ENCODE results near the gene PLXNC1. TPM values are rescaled to one million over a fixed set of nuclear protein-coding genes. Genes with fewer than 3 reads are reported as not detected.

The PLXNC1 gene
- total and polyA plus RNA-seq, 2 donors (not counting 1 experiment from before 2014, with no cell fraction given), result 9.7 to 33.6 TPM

- no peak overlapping the region for H3K27ac ChIP-seq (ENCODE audit: low read length in 2 of 2)
- no peaks in the 10 kb centered on the region for H3K27me3 ChIP-seq (replicated peaks in 1 of 4; ENCODE audit: control extremely low read depth in 1 of 4, control insufficient read depth in 3 of 4, insufficient read depth in 4 of 4, low read length in 3 of 4)
- ATAC-seq (ENCODE audit: low read depth) (no peak), DNase-seq (no peak)
- no peaks in the 10 kb centered on the region for H3K4me1 Mint-ChIP-seq
- ChIA-PET POLR2A (no interaction called here), CTCF (interaction anchor here (1.0 kb wide), 1 partner anchor 606 kb away, joined by 3 read pairs; no protein-coding TSS in a partner anchor)
- H3K4me3 ChIP-seq (ENCODE audit: control extremely low read depth in 1 of 5, extremely low read depth in 1 of 5, insufficient read depth in 1 of 5, low read depth in 2 of 5, low read length in 4 of 5), result no peak overlapping the region
- H3K79me2 ChIP-seq (ENCODE audit: control insufficient read depth, insufficient read depth, low read length), result no peaks in the 10 kb centered on the region
- H3K27me3 Mint-ChIP-seq, result peaks cover 25% of the 10 kb centered on the region
- no peak overlapping the region for H3K4me2 ChIP-seq (replicated peaks; ENCODE audit: low read depth, low read length, poor library complexity, severe bottlenecking)
- WGBS (ENCODE audit: insufficient coverage), result 81% methylated on average over 4 of the region's 5 CpGs
- H3K36me3 ChIP-seq (replicated peaks in 1 of 2; ENCODE audit: control extremely low read depth in 1 of 2, control insufficient read depth in 1 of 2, extremely low read depth in 1 of 2, insufficient read depth in 2 of 2, low read length in 1 of 2), result no peaks in the 10 kb centered on the region
- H3K4me1 ChIP-seq (ENCODE audit: control insufficient read depth in 2 of 2, insufficient read depth in 2 of 2, low read length in 2 of 2), result no peaks in the 10 kb centered on the region
- no peak for TF ChIP-seq EZH2 (IDR thresholded peaks at IDR 0.05; ENCODE audit: borderline replicate concordance, insufficient read depth, low read depth, low read length, poor library complexity, severe bottlenecking)
- TF ChIP-seq, protein P1, sequence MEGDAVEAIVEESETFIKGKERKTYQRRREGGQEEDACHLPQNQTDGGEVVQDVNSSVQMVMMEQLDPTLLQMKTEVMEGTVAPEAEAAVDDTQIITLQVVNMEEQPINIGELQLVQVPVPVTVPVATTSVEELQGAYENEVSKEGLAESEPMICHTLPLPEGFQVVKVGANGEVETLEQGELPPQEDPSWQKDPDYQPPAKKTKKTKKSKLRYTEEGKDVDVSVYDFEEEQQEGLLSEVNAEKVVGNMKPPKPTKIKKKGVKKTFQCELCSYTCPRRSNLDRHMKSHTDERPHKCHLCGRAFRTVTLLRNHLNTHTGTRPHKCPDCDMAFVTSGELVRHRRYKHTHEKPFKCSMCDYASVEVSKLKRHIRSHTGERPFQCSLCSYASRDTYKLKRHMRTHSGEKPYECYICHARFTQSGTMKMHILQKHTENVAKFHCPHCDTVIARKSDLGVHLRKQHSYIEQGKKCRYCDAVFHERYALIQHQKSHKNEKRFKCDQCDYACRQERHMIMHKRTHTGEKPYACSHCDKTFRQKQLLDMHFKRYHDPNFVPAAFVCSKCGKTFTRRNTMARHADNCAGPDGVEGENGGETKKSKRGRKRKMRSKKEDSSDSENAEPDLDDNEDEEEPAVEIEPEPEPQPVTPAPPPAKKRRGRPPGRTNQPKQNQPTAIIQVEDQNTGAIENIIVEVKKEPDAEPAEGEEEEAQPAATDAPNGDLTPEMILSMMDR (IDR thresholded peaks at IDR 0.05), result no peak
- H3K27ac Mint-ChIP-seq, result no peak overlapping the region
- H3K9me3 ChIP-seq (ENCODE audit: control extremely low read depth in 1 of 3, control insufficient read depth in 2 of 3, insufficient read depth in 1 of 3, low read length in 2 of 3), result no peaks in the 10 kb centered on the region
- H3K4me3 Mint-ChIP-seq, result no peak overlapping the region
- H4K20me1 ChIP-seq (ENCODE audit: control insufficient read depth, insufficient read depth, low read length, poor library complexity, severe bottlenecking), result no peaks in the 10 kb centered on the region
- H3K9me3 Mint-ChIP-seq (ENCODE audit: insufficient read depth), result no peaks in the 10 kb centered on the region
- intact Hi-C loops (cut with micrococcal nuclease), result no loop called here
- no peak overlapping the region for H3K9ac ChIP-seq (ENCODE audit: low read length)
- H2AFZ ChIP-seq (ENCODE audit: insufficient read depth, low read depth, low read length, poor library complexity, severe bottlenecking), result no peak overlapping the region
These were observed 39.2 kb upstream of the PLXNC1 start for GRCh38 chr12:94109160-94109559.

DNA sequence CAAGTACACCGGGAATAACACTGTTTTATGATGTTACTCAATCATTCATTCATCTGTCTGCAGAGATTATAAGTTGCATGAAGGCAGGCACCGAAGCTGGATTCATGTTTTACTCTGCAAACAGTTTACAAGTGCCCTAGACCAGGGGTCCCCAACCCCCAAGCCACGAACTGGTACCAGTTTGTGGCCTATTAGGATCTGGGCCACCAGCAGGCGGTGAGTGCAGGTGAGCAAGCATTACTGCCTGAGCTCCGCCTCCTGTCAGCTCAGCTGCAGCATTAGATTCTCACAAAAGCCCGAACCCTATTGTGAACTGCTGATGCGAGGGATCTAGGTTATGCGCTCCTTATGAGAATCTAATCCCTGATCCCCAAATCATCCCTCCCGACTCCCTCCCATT is 38.1 kb upstream of the PLXNC1 start:
- H3K27me3 Mint-ChIP-seq, result peaks cover 19% of the 10 kb centered on the region

More for the DNA sequence above, 38.1 kb upstream of the PLXNC1 start:
- TF ChIP-seq EZH2 (IDR thresholded peaks at IDR 0.05; ENCODE audit: borderline replicate concordance, insufficient read depth, low read depth, low read length, poor library complexity, severe bottlenecking), result no peak
- TF ChIP-seq, protein P1 (IDR thresholded peaks at IDR 0.05), result no peak
- H3K4me1 ChIP-seq (ENCODE audit: control insufficient read depth in 2 of 2, insufficient read depth in 2 of 2, low read length in 2 of 2), result no peaks in the 10 kb centered on the region
- no peaks in the 10 kb centered on the region for H3K9me3 ChIP-seq (ENCODE audit: control extremely low read depth in 1 of 3, control insufficient read depth in 2 of 3, insufficient read depth in 1 of 3, low read length in 2 of 3)
- H2AFZ ChIP-seq (ENCODE audit: insufficient read depth, low read depth, low read length, poor library complexity, severe bottlenecking), result no peak overlapping the region
- no peak overlapping the region for H3K4me2 ChIP-seq (replicated peaks; ENCODE audit: low read depth, low read length, poor library complexity, severe bottlenecking)
- no peaks in the 10 kb centered on the region for H3K36me3 ChIP-seq (replicated peaks in 1 of 2; ENCODE audit: control extremely low read depth in 1 of 2, control insufficient read depth in 1 of 2, extremely low read depth in 1 of 2, insufficient read depth in 2 of 2, low read length in 1 of 2)
- ChIA-PET POLR2A (no interaction called here), CTCF (no interaction called here)
- no peaks in the 10 kb centered on the region for H3K79me2 ChIP-seq (ENCODE audit: control insufficient read depth, insufficient read depth, low read length)
- H3K27me3 ChIP-seq (replicated peaks in 1 of 4; ENCODE audit: control extremely low read depth in 1 of 4, control insufficient read depth in 3 of 4, insufficient read depth in 4 of 4, low read length in 3 of 4), result no peaks in the 10 kb centered on the region
- DNase-seq (no peak), ATAC-seq (ENCODE audit: low read depth) (no peak)
- H3K27ac ChIP-seq (ENCODE audit: low read length in 2 of 2), result no peak overlapping the region
- 95% methylated on average over 8 of the region's 9 CpGs for WGBS (ENCODE audit: insufficient coverage)
- H3K27ac Mint-ChIP-seq, result no peak overlapping the region
- no peak overlapping the region for H3K4me3 Mint-ChIP-seq
- no peaks in the 10 kb centered on the region for H3K4me1 Mint-ChIP-seq
- H3K9me3 Mint-ChIP-seq (ENCODE audit: insufficient read depth), result no peaks in the 10 kb centered on the region
- H3K4me3 ChIP-seq (ENCODE audit: control extremely low read depth in 1 of 5, extremely low read depth in 1 of 5, insufficient read depth in 1 of 5, low read depth in 2 of 5, low read length in 4 of 5), result no peak overlapping the region
- H4K20me1 ChIP-seq (ENCODE audit: control insufficient read depth, insufficient read depth, low read length, poor library complexity, severe bottlenecking), result no peaks in the 10 kb centered on the region
- H3K9ac ChIP-seq (ENCODE audit: low read length), result no peak overlapping the region
- intact Hi-C loops (cut with micrococcal nuclease), result no loop called here

All from B cell (primary cell).